ENCODE results near the gene CCDC174.
A peak's percentile ranks its signal among the peaks of the same experiment; 100 is the strongest.

Gene CCDC174

DNA sequence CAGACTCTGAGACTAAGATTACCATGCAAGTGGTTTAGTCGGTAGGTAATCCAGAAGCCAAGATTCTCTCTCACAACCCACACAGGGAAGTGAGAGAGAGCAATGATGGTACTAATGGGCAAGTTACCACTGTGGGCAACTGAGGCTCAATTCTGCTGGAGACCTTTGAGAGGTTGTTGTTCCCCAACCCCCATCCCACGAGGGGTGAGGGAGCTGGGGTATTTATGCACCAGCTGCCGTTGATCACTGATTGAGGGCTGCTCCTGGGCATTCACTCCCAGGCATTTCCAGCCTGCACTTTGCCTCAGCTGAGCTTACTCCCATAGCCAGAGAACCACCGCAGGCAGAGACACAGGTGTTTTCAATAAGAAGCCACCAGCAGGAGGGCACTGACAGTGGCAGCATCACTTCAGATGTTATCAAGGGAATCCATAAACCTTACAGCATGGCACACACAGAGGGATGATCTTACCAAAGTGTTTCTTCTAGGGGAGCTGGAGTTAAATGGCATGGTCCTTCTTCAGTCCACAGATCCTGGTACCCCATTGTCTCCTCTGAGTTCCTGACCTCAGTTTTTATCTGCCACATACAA is 15.0 kb upstream of the CCDC174 start:
- ChIA-PET CTCF (interaction anchor here (1.3 to 2.0 kb wide), 6 partner anchors 15 to 375 kb away, joined by 4 to 10 read pairs (median 4); partner anchors contain the start of gene CCDC174), POLR2A (interaction anchor here (0.5 kb wide), 1 partner anchor 10 kb away, joined by 4 read pairs; no protein-coding TSS in a partner anchor)
- Histone ChIP-seq H3K36me3 (ENCODE audit: control insufficient read depth in 2 of 2, insufficient read depth in 1 of 2, low read length in 2 of 2) (no peaks in the 10 kb centered on the region), H3K27ac (ENCODE audit: extremely low read depth, low read depth, low read length) (no peak overlapping the region), H3K9me3 (ENCODE audit: control insufficient read depth, insufficient read depth, low read depth, low read length) (no peaks in the 10 kb centered on the region), H3K4me3 (ENCODE audit: low read depth, low read length) (no peak overlapping the region), H3K4me1 (ENCODE audit: control insufficient read depth, insufficient read depth, low read length) (no peaks in the 10 kb centered on the region)
- TF ChIP-seq ZNF37A (tag by site-specific recombination; IDR thresholded peaks at IDR 0.05), result peak; percentile 94
- no peak for TF ChIP-seq ZNF184 (tag by site-specific recombination; IDR thresholded peaks at IDR 0.05)

DNA sequence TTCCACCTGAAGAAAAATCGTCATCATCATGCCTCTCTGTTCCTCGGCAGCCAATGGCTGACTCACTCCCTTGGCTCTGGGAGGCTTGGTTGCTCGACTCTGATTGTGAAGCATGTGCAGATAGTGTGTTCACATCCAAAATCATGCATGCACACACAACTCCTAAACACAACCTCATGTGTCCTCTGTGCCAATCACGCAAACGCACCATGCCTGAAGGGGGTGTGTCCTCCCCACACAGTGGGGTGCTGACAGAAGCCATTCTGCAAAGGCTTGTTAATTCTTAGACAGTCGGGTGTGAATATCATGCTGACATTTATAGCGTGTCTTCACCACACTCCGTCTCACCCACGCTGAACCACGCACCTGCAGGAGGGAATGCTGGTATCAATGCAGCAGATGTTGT is 11.4 kb upstream of the CCDC174 start:
- no peak for TF ChIP-seq ZNF394 (tag by site-specific recombination; IDR thresholded peaks at IDR 0.05; ENCODE audit: borderline replicate concordance)
- peak; percentile 83 for TF ChIP-seq ZBTB17 (tag by site-specific recombination; IDR thresholded peaks at IDR 0.05)
- peak; percentile 62; the same call in 1 of the 2 replicates for TF ChIP-seq ZIC2 (tag by site-specific recombination; IDR thresholded peaks at IDR 0.05)
- peak; percentile 48; the same call in 1 of the 2 replicates for TF ChIP-seq ZBTB20 (tag by site-specific recombination; IDR thresholded peaks at IDR 0.05)
- peak; percentile 54 for TF ChIP-seq KLF1 (tag by site-specific recombination; IDR thresholded peaks at IDR 0.05)
- peak; percentile 75 for TF ChIP-seq EGR2 (tag by site-specific recombination; IDR thresholded peaks at IDR 0.05; ENCODE audit: low read depth)
- no peak for TF ChIP-seq GLI4 (tag by site-specific recombination; IDR thresholded peaks at IDR 0.05)
- TF ChIP-seq ZNF18 (tag by site-specific recombination; IDR thresholded peaks at IDR 0.05), result peak; percentile 44; the same call in 1 of the 2 replicates
- no peak for TF ChIP-seq ZNF341 (tag by site-specific recombination; IDR thresholded peaks at IDR 0.05; ENCODE audit: low read depth)
- peak; percentile 21; the same call in 1 of the 2 replicates for TF ChIP-seq PATZ1 (tag by site-specific recombination; IDR thresholded peaks at IDR 0.05)
- TF ChIP-seq, protein P1, sequence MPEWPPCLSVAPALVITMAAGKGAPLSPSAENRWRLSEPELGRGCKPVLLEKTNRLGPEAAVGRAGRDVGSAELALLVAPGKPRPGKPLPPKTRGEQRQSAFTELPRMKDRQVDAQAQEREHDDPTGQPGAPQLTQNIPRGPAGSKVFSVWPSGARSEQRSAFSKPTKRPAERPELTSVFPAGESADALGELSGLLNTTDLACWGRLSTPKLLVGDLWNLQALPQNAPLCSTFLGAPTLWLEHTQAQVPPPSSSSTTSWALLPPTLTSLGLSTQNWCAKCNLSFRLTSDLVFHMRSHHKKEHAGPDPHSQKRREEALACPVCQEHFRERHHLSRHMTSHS (tag by site-specific recombination; IDR thresholded peaks at IDR 0.05), result no peak
- peak; percentile 78; the same call in 1 of the 2 replicates for TF ChIP-seq KLF9 (tag by site-specific recombination; IDR thresholded peaks at IDR 0.05; ENCODE audit: low read depth)
- TF ChIP-seq, protein P2, sequence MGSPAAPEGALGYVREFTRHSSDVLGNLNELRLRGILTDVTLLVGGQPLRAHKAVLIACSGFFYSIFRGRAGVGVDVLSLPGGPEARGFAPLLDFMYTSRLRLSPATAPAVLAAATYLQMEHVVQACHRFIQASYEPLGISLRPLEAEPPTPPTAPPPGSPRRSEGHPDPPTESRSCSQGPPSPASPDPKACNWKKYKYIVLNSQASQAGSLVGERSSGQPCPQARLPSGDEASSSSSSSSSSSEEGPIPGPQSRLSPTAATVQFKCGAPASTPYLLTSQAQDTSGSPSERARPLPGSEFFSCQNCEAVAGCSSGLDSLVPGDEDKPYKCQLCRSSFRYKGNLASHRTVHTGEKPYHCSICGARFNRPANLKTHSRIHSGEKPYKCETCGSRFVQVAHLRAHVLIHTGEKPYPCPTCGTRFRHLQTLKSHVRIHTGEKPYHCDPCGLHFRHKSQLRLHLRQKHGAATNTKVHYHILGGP (tag by site-specific recombination; IDR thresholded peaks at IDR 0.05), result peak; percentile 65; the same call in 1 of the 2 replicates
- TF ChIP-seq KLF10 (tag by site-specific recombination; IDR thresholded peaks at IDR 0.05), result peak; percentile 52; the same call in 1 of the 2 replicates
- TF ChIP-seq ZFHX2 (tag by site-specific recombination; conservative IDR thresholded peaks at IDR 0.05), result peak; percentile 78
- Histone ChIP-seq H3K4me3 (ENCODE audit: low read depth, low read length) (no peak overlapping the region), H3K36me3 (ENCODE audit: control insufficient read depth in 2 of 2, insufficient read depth in 1 of 2, low read length in 2 of 2) (no peaks in the 10 kb centered on the region), H3K27ac (ENCODE audit: extremely low read depth, low read depth, low read length) (no peak overlapping the region), H3K9me3 (ENCODE audit: control insufficient read depth, insufficient read depth, low read depth, low read length) (no peaks in the 10 kb centered on the region), H3K4me1 (ENCODE audit: control insufficient read depth, insufficient read depth, low read length) (no peaks in the 10 kb centered on the region)
- ChIA-PET POLR2A (no interaction called here), CTCF (interaction anchor here (0.6 kb wide), 1 partner anchor 362 kb away, joined by 3 read pairs; no protein-coding TSS in a partner anchor)

Data from HEK293 (cell line).